Upper lobe of right lung (tissue), 1 donor: ENCODE data around the gene GLIS2. TPM values are rescaled to one million over a fixed set of nuclear protein-coding genes. Genes with fewer than 3 reads are reported as not detected.

Source experiments
- ATAC-seq: fragments of 200-7000 bp; cut with Tn5 transposase; one replicate; pipeline ENCODE4 v1.9.1; 2020; ENCODE audit warnings: mild to moderate bottlenecking, moderate library complexity
- DNase-seq: peaks from one replicate; pipeline ENCODE4 v3.0.0-alpha.2; 2020
- H3K27ac ChIP-seq: fragments of 200-600 bp; one replicate; pipeline ENCODE4 v1.8.0; 2022
- H3K27me3 ChIP-seq: fragments of 200-600 bp; one replicate; pipeline ENCODE4 v1.8.0; 2022; ENCODE audit warnings: mild to moderate bottlenecking
- H3K36me3 ChIP-seq: fragments of 200-600 bp; one replicate; pipeline ENCODE4 v1.8.0; 2022
- H3K4me1 ChIP-seq: fragments of 200-600 bp; one replicate; pipeline ENCODE4 v1.8.0; 2022
- H3K4me3 ChIP-seq: fragments of 200-600 bp; one replicate; pipeline ENCODE4 v1.8.0; 2022; ENCODE audit warnings: mild to moderate bottlenecking
- H3K9me3 ChIP-seq: fragments of 200-600 bp; one replicate; pipeline ENCODE4 v1.8.0; 2022
- CTCF ChIP-seq: fragments of 200-600 bp; IDR thresholded peaks from one replicate; pipeline ENCODE4 v1.8.0; 2022; ENCODE audit warnings: antibody characterized with exemption
- intact Hi-C: fragments of 100-400 bp; cut with DNase I; formaldehyde crosslinking; loops from one replicate; pipeline ENCODE4 v1.11.0; 2022
- total RNA-seq: library from RNA; stranded (reverse); fragmentation: NEBNext Ultra II Directional; extraction: Animal tissue kit (Norgen Biotek cat#: 25700); gene quantifications from one replicate; pipeline ENCODE4 v1.2.1, GENCODE V29; 2021
- donor health status: DM: no; HTN: yes; CAD: no; lungs with severe emphysema.

The GLIS2 gene
- total RNA-seq, 1 donor from 2014 or later, result 34.1 TPM

DNA sequence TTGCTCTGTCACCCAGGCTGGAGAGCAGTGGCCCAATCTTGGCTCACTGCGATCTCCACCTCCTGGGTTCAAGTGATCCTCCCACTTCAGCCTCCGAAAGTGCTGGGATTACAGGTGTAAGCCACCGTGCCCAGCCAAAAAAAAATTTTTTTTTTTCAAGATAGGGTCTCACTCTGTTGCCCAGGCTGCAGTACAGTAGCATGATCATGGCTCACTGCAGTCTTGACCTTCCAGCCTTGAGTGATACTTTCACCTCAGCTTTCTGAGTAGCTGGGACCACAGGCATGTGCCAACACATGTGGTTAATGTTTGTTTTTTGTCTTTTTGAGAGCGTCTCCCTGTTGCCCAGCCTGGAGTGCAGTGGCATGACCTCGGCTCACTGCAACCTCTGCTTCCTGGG lies 37.0 kb downstream of the GLIS2 start:
- peaks cover 11% of the 10 kb centered on the region for H3K36me3 ChIP-seq
- DNase-seq, result no peak
- no peaks in the 10 kb centered on the region for H3K27me3 ChIP-seq
- no peak overlapping the region for H3K4me3 ChIP-seq
- peaks cover 17% of the 10 kb centered on the region for H3K4me1 ChIP-seq
- no peak for TF ChIP-seq CTCF
- intact Hi-C loops, result no loop called here
- no peaks in the 10 kb centered on the region for H3K9me3 ChIP-seq
- no peak overlapping the region for H3K27ac ChIP-seq
- ATAC-seq, result no peak

GRCh38 chr16:4353675-4354074 lies 37.8 kb downstream of the GLIS2 start:
- Histone ChIP-seq H3K36me3 (peaks cover 11% of the 10 kb centered on the region), H3K4me3 (no peak overlapping the region), H3K9me3 (no peaks in the 10 kb centered on the region), H3K27me3 (no peaks in the 10 kb centered on the region), H3K27ac (no peak overlapping the region), H3K4me1 (peaks cover 14% of the 10 kb centered on the region)
- DNase-seq, result no peak
- TF ChIP-seq CTCF, result no peak
- no peak for ATAC-seq
- intact Hi-C loops, result no loop called here

GRCh38 chr16:4354512-4355409 lies 38.9 kb downstream of the GLIS2 start:
- Histone ChIP-seq H3K4me3 (no peak overlapping the region), H3K27me3 (no peaks in the 10 kb centered on the region), H3K4me1 (peaks cover 7% of the 10 kb centered on the region), H3K36me3 (peaks cover 11% of the 10 kb centered on the region), H3K27ac (no peak overlapping the region), H3K9me3 (no peaks in the 10 kb centered on the region)
- TF ChIP-seq CTCF, result no peak
- intact Hi-C loops, result loop anchor here (5.0 kb wide), 1 partner anchor 48 kb away; no protein-coding TSS in a partner anchor
- no peak for ATAC-seq
- no peak for DNase-seq

DNA sequence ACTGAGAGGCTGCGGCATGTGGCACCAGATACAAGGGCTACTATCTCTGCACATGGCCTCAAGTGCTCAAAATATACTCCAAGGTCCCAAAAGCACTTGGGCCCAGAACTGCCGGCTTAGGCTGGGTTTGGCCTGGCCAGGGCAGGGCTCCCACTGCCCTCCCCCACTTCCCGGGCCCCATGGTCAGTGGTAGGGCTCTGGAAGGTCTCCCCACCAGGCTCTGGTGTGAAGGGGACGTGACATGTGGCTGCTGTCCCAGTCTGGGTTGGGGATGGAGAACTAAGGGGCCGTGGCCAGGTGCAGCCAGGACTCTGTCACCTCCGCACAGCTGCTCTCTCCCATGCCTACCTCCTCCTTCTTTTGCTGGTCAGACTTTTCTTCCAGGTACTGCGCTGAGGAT lies 41.0 kb downstream of the GLIS2 start:
- no peaks in the 10 kb centered on the region for H3K4me1 ChIP-seq
- intact Hi-C loops, result loop anchor here (5.0 kb wide), 1 partner anchor 45 kb away; no protein-coding TSS in a partner anchor
- no peak overlapping the region for H3K27ac ChIP-seq
- H3K36me3 ChIP-seq, result peaks cover 22% of the 10 kb centered on the region
- ATAC-seq (no peak), DNase-seq (no peak)
- no peaks in the 10 kb centered on the region for H3K9me3 ChIP-seq
- no peak overlapping the region for H3K4me3 ChIP-seq
- no peaks in the 10 kb centered on the region for H3K27me3 ChIP-seq
- no peak for TF ChIP-seq CTCF

- DNase-seq (no peak), ATAC-seq (no peak)
- Histone ChIP-seq H3K36me3 (peaks cover 34% of the 10 kb centered on the region), H3K27ac (no peak overlapping the region), H3K4me3 (no peak overlapping the region), H3K4me1 (no peaks in the 10 kb centered on the region), H3K9me3 (no peaks in the 10 kb centered on the region), H3K27me3 (no peaks in the 10 kb centered on the region)
- TF ChIP-seq CTCF, result no peak
- intact Hi-C loops, result loop anchor here (5.0 kb wide), 1 partner anchor 44 kb away; no protein-coding TSS in a partner anchor
These were observed 42.4 kb downstream of the GLIS2 start for GRCh38 chr16:4358236-4358635.
